ENCODE data around the gene CRACDL.

DNA sequence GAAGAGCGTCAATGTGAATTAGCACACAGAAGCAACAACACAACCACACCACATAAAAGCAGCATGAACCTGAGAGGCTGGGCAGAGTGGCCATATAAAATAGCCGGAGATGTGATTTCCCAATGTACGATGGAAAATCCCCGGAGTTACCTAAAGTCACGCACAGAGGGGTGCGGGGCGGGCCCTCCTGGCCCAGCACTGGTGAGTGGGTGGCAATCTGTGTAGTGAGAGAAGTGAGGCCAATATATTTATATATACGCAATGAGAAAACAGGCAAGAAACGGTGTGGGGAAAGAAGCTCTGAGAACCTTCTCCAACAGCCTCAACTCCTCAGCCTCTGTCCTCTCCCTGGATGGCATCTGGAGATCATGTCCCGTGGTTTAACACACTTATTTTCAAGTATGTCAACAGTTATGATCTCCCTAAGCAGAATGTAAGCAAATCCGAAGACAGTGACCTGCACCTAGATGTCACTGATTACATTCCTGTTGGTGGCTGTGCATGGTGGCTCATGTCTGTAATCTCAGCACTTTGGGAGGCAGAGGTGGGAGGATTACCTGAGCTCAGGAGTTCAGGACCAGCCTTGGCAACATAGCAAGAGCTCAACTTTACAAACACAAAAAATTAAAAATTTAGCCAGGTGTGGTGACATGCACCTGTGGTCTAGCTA, 41.6 kb downstream of the CRACDL start:
- TF ChIP-seq, protein P1, sequence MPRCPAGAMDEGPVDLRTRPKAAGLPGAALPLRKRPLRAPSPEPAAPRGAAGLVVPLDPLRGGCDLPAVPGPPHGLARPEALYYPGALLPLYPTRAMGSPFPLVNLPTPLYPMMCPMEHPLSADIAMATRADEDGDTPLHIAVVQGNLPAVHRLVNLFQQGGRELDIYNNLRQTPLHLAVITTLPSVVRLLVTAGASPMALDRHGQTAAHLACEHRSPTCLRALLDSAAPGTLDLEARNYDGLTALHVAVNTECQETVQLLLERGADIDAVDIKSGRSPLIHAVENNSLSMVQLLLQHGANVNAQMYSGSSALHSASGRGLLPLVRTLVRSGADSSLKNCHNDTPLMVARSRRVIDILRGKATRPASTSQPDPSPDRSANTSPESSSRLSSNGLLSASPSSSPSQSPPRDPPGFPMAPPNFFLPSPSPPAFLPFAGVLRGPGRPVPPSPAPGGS (CRISPR knock-in tag; IDR thresholded peaks at IDR 0.05): no peak
- TF ChIP-seq POLR2G (IDR thresholded peaks at IDR 0.05; ENCODE audit: low read depth, low read length) (no peak), ZNF777 (CRISPR knock-in tag; IDR thresholded peaks at IDR 0.05) (no peak)
